Activated effector memory CD4-positive, alpha-beta T cell treated with anti-CD3 and anti-CD28 coated beads, Interleukin-2, amount 50 U/mL, for 16 hours (primary cell): ENCODE results near the gene NOD1.
"Not testable (repeated sequence)": the region's sequence is repeated elsewhere in the genome, so short reads cannot be mapped to it uniquely, and the experiment has no call there.

ENCODE experiments used
- DNase-seq: peaks from one replicate; pipeline ENCODE4 v3.0.0-alpha.2; 2020

The NOD1 gene

DNA sequence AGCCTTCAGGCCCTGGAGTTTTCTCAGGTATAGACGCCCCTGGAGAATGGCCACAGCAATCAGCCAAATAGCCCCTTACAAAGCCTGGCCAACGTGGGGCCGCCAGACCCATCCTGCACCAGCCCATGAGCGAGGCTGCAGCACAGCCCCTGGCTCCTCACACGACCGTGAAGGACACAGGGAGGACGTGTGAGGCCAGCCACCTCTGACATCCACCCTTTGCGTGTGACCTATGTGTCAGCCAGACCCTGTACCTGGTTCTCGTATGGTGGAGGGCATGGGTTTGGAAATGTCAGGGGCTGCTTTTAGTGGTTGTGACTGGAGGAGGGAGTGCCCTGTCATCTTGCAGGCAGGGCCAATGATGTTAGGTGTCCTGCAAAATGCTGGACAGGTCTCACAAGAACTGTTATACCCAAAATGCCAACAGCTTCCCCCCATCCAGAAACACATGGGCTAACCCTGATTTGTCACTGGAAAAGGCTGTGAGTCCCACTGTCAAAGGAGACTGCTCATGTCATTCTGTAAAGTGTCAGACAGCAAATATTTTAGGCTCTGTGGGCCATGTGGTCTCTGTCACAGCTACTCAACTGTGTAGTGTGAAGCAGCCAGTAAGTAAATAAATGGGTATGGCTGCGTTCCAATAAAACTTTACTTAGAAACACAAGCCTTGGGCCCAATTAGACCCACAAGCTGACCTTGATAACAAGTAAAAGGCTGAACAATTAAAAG is 30.0 kb downstream of the NOD1 start:
- DNase-seq = peak; percentile 44

DNA sequence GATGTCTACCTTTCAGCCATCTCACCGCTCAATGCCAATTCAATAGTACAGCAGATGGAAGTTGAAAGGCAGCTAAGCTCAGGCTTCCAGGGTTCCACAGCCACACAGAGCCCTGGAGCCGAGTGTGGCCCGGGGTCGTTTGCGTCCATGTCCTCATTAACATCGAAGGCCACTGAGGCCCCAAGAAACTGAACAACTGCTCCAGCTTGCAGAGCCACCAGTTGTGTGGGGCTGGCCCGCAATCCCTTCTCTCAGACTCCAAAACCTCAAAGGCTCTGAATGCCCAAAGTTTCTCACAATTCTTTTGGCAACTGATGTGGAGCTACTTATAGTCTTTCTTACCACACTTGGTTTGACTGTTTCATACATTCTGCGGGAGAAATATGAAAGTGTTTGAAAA is 31.1 kb downstream of the NOD1 start:
- peak; percentile 58 for DNase-seq

DNA sequence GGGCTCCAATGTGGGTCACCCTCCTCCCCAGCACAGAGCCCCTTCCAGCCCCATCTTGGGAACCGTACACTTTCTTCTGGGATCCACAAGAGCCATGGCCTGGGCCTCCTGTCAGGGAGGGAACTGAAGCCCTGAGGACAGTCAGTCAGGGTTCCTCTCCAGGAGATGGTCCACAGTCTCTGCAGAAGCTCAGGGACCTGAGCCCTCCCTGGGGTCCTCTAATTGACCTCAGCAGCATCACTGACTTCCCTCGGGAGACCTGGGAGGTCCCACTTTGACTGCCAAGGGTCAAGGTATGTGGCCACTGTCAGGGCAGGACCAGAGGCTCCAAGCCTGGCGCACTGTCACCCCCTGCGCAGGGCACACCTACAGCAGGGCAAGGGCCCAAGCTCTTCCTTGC is 32.3 kb downstream of the NOD1 start:
- no peak for DNase-seq

DNA sequence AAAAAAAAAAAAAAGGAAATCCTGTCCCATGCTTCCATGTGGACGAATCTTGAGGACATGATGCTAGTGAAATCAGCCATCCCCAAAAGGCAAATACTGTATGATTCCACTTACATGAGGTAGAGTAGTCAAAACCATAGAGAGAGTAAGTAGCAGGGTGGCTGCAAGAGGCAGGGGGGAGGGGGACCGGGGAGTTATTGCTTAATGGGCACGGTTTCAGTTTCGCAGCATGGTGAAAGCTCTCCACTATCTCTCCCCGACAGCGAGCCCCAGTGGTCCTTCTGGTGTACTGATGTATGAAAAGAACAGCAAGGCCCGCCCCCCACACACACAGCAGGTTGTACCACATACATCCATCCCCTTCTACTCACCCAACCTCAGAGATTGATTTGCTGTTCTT is 32.8 kb downstream of the NOD1 start:
- DNase-seq = peak; percentile 85

DNA sequence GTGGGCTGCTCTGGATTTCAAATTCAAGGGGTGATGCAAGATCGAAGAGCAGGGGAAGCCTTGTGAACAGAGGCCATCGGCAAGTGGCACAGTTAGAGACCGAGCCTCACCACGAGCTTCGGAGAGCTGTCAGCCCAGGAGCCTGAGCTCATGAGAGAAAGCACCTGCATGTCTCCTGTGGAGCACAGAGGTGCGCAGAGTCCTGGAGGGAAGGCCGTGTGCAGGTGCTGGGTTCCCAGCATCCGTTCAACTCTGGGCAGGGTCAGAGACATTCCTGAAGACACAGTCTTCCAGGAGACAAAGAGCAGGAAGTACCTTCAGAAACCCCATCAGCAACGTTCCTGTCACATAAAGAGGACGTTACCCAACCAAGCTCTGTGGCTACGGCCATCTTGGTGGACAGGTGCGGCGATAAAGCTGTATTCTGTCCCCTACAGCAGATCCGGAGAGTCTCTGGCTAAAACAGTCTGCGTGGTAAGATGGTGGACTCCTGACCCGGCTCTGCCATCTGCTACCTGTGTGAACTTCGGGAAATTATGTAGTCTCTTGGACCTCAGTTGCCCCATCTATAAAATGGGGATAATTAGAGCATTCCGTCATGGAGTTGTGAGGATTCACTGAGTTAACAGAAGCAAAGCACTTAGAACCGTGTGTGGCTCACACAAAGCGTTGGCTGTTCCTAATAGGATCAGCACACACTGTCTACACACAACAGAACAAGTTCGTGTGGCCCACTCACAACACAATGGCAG is 40.6 kb downstream of the NOD1 start:
- no peak for DNase-seq

DNA sequence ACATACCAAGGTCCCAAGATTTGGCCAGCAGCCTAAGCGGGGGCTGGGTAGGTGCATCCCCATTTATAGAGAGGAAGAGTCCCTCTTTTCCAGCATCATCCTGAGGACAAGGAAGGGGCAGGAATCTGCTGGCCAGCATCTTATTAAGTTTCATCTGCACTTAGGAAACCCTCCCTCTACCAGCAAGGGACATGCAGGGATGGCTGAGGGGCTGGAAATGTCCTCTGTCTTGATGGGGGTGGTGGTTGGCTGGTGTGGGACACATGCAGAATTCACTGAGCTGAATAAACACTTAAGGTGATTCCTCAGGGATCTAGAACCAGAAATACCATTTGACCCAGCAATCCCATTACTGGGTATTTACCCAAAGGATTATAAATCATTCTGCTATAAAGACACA is 42.1 kb downstream of the NOD1 start:
- DNase-seq = no peak

DNA sequence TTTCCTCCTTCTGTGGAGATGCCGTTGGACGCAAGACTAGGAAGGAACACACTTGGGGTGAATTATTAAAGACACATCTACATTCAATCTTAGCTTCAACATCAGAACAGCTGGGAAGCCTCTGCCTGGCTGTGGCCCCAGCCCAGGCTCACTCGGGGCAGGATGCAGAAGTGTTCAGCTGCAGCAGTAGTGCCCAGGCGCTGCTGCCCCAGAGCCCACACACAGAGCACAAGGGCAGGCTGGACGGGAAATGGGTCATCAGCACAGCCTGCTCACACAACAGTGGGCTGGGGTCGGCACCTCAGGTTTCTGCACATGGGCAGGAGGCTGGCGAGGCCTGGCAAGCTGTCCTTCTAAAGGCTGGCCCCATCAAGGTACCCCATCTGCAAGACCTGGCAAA is 42.5 kb downstream of the NOD1 start:
- no peak for DNase-seq

DNA sequence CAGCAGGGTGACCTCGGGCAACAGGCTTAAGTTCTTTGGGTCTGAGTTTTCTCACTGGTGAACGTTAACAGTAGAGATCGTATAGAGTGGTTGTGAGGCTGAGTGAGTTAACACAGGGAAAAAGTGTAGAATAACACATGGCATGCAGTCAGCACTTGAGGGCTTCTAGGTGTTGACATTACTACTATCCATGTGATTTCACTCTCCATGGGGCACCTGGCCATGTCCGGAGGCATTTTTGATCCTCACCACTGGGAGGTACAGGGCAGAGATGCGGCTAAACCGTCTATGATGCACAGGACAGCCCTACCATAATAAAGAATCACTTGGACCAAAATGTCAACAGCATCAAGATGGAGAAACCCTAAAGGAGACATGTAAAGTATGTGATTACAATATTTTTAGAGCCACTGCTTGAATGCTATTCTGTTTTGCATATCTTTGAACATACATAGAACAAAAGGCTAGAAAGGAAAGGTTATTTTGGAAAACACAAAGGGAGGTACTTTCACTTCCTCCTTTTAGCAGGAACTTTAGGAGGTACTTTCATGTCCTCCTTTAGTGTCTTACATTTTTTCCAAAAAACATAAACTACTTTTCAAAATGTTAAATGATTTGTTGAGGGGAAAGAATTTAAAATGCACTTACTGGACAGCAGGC is 44.3 kb downstream of the NOD1 start:
- DNase-seq = no peak

DNA sequence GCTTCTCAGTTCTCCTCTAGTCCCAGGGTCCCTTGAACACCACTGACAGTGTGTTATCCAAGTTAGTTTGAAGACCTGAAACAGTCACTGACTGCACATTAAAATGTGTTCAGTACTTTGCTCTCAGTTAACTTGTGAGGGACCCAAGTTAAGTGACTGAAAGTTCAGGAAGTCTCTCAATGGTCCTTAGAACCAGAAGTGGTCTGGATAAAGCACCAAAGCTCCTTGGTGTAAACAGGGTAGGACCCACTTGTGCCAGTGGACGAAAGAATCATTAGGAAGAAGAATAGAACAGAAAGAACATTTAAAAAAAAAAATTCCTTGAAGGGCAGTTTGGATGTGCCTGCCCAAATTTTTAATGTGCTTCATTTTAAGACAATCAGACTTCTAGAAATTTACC is 45.1 kb downstream of the NOD1 start:
- no peak for DNase-seq

DNA sequence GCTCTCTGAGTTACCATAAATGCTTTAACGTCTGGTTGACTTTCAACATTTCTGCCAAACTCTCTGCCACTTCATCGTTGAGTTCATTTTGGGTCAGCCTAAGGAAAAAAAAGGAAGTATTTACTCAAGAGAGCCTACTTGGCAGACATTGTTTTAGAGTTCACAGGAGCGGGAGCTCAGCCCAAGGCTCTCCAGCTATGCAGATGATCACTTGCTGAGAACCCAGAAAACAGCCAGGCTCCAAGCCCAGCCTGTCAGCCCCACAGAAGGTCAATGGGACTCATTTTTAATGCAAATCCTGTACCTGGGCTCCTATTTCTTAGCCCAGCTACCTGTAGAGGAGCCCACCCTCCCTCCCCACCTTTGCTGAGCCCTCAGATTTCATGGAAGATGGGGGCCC is 45.5 kb downstream of the NOD1 start:
- no peak for DNase-seq

DNA sequence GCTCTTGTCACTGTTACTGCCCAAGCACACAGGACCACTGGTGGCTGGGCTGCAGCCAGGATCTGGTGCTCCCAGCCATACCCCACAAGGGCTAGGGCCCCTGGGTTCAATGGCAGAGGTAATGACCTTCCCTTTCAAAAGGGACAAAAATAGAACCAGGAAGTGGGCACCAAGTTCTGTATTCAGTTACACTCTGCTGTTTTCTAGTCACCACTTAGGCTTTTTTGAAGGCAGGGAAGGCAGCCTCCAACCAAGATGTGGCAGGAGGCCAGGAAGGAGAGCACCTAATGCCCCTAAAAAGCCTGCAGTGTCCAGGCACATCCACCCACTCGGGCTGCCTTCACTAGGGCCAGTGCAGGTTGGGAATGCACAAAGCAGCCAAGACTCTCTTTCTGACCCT is 47.8 kb downstream of the NOD1 start:
- DNase-seq = no peak

DNA sequence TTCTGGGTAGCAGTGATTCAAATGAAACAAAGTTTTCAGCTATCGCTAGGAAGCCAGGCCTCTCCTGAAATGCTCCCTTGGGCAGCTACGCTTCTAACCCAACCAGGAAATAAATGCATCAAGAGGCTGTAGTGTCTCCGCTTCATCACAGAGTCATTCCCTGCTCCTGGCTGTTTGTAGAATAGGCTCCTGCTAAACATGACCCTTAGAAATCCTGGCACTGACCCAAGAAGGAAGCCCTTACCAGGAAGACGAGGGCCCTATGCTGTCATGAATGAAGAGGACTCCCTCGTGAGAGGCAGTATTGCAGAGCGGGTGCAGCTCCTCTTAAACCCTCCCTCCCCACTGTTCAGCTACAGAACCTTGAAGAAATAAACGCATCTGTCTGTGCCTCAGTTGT is 48.3 kb downstream of the NOD1 start:
- no peak for DNase-seq

DNA sequence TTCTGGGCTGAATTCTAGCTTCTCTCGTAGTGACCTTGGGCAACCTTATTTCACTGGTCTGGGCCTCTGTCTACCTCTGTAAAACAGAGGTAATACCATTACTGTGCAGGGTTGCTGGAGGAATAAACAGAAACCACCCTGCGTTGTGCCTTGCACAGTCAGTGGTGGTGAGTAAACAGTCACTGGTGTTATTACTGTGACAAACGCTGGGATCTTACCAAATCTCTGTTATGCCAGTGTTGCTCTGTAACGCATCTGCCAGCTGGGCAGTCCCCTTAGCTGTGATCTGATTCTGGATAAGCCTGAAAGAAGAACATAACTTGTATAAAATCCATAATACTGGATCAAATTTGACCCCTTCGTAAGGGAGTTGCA is 49.4 kb downstream of the NOD1 start:
- DNase-seq = no peak

DNA sequence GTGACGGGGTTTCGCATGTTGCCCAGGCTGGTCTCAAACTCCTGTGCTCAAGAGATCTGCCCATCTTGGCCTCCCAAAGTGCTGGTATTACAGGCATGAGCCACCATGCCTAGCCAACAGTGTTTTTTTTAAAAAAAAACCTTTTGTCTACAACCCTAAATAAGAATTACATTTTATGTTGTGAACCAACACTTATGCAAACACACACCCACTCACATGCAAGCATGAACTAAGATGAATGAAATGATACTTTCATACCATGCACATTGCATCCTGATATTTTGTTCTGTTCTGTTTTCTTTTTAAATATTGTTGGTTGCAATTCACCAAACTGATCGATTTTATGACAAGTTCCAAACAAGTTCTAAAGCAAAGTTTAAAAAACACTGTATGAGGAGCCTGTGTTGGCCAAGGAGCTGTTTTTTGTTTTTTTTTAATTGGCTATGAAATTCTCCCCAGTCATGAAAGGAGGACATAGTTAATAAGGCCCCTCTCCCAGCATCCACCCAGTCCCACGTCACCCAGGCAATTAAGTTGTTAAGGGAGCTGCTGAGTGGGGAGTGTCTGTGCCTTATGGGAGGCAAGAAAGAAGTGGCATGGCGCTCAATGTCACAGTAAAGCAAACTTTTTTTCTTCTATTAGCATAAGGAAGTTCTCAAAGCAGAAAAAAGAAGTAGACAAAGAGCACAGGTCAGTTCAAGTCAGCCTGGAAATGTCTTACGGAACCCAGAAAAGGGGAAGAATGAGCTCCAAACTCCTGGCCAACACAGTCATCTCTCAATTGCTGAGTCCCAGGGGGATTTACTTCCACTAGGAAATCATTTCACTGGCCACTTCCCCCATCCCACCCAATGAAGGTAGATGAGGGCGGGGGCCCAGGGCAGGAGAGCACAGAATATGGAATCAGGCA is 50.1 kb downstream of the NOD1 start:
- DNase-seq = no peak

DNA sequence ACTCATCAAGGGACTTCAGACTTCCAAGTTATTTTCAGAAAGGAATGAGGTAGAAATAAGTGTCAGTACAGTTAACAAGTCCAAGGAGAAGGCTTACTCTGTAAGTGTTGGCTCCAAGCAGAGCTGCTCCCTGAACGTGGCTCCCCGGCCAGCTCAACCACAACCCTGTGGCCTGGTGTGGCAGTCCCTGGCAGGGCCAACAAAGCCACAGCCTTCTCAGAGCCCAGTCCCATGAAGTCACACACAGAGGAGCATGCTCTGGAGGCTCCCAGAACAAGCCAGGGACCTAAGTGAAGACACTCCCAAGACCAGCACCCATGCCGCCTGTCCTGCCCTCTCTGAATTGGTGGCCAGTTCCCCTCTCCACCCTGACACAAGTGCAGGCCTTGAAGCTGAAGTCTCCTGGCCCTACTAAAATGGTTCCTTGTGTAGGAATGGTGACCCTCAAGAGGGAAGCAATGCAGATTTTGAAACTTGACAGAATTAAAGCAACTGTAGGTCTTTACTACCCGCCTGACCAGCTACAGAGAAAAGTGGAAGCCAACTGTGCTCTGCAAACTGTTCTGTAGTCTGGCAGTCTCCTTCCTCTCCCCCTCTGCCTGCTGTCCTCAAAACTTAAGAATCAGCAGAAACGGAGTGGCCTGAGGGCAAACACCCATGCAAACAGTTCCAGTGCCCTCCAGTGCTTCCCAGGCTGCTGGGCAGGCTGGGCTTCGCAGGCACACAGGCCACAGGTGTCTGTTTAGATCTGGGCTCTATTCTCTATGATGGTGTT is 51.1 kb downstream of the NOD1 start:
- no peak for DNase-seq

DNA sequence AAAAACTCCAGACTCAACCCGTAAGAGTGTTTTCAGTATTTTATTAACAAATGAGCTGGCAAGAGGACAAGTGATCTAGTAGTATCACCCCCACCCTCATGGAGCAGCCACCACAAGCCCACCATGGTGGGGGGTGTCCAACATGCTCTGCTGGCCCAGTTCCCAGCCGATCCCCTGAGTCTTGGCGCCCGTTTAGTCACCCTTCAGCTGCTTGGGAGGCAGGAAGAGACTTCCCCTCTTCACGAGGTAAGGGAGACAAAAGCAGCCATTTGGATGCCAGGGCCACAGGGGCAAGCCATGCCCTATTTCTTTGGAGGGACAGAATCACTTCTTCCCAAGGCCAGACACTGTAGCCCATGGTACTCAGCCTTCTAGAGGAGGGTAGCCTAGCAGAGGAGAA is 54.1 kb downstream of the NOD1 start:
- no peak for DNase-seq

DNA sequence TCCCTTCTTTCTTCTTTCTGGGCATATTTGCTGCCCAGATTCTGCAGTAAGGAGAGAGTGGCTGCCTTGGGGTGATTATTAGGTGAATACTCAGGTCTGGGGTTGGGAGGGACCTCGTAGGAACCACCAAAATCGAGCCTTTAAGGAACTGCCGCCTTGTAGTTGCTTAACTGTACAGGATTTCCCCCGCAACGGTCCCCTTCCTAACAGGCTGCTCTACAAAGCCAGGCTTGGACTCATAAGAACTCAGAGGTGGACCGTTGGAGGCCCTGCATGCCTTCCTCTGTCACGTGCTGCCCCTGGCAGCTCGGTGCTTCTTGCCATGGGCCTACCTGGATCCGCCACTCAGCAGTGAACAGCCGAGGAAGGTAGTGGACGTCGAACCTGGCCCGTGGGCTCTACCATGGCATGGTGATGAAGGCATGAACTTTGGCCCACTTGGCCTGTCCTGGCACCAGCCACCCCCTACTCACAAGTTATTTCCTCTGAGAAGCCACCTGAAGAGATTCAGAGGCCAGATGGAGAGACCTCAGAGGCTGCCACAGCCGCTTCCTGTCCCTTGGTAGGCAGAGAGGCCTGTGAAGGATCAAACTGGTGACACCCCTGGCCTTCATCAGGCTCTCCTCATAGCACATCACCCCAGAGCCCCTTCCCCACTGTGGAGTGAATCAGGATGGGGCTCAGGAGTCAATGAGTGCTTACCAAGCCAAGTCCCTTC is 54.6 kb downstream of the NOD1 start:
- DNase-seq = no peak

DNA sequence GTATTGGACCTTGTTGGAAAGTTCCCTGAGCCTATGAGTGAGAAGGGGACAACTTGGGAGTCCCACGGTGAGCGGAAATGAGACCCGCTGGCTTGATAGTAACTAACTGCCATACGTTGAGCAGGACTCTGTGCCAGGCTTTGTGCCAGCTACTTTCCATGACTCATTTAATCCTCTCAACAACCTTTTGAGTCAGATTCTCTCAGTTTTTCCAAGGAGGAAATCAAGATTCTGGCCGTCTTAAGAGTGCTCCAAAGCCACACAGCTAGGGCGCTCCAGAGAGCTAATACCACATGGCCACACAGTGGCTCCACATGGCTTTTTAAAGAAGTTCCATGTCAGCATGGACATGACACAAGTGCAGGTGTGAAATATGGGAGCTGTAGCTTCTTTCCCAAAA is 55.7 kb downstream of the NOD1 start:
- no peak for DNase-seq

DNA sequence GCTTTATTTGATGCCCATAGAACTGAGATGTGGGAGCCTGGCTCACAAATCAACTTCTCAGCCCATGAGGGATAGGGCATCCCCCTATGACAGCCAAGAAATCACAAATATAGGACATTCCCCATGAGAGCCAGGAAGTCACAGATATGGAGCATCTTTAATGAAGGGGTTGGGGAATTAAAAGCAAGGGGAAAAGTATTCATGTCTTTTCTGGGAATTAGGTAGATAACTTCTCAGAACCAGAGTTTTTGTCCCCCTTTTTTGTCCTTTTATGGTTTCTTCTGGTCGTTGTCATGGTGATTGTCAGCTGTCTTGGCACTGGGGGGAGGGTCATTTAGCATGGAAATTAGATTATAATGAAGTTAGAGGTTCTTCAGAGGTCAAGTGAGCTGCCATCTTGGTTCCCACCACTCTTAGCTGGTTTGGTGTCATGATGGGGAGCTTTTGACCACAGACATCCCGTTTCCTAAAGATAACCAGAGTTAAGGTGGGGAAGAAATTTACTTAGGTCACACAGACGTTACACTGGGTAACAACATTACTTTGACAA is 56.9 kb downstream of the NOD1 start:
- DNase-seq = no peak

DNA sequence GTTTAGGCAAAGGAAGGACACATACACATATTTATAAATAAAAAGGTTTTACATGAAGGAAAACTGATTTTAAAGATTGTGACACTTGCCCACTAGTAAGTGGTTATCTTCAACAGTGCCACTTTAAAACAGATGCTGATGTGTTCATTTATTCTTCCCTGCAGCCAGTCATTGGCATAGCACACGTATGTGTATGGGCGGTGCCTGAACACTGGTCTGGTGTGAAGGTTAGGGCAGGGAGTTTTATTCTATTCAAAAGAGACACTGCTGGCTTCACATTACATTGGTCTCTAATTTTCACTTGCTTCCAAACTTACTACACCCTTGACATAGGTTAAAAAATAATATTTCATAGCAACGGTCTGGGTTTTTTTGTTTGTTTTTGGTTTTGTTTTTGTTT is 57.9 kb downstream of the NOD1 start:
- DNase-seq = no peak

DNA sequence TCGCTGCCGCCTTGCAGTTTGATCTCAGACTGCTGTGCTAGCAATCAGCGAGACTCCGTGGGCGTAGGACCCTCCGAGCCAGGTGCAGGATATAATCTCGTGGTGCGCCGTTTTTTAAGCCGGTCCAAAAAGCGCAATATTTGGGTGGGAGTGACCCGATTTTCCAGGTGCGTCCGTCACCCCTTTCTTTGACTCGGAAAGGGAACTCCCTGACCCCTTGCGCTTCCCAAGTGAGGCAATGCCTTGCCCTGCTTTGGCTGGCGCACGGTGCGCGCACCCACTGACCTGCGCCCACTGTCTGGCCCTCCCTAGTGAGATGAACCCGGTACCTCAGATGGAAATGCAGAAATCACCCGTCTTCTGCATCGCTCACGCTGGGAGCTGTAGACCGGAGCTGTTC is 58.5 kb downstream of the NOD1 start:
- not testable (repeated sequence) for DNase-seq
